Cardiac fibroblast (primary cell): ENCODE data around the gene FAM162A.

Experiments
- DNase-seq, 2 donors: peaks; one replicate each; pipeline versions ENCODE4 v3.0.0 to v3.0.0-alpha.2; 2010; ENCODE audit warnings: low read depth in 2 of 2
- H3K4me3 ChIP-seq, 2 donors: replicated peaks in 1 of 2; 1 replicate in 1 of 2; 2 replicates in 1 of 2; pipeline ENCODE4 v1.5.1; 2011; ENCODE audit warnings: low read depth in 2 of 2, low read length in 2 of 2, mild to moderate bottlenecking in 2 of 2, moderate library complexity in 1 of 2
- CTCF ChIP-seq: IDR thresholded peaks from one replicate; pipeline ENCODE4 v1.5.1; 2011; ENCODE audit warnings: low read depth, mild to moderate bottlenecking, low read length, inconsistent platforms

The FAM162A gene

GRCh38 chr3:122392868-122393844 is 9.2 kb downstream of the FAM162A start:
- TF ChIP-seq CTCF, result peak; percentile 69
- no peak overlapping the region for H3K4me3 ChIP-seq
- peak; percentile 73 to 76 for DNase-seq

- H3K4me3 ChIP-seq, result no peak overlapping the region
- TF ChIP-seq CTCF, result no peak
- DNase-seq, result no peak
Observed at GRCh38 chr3:122394173-122394572, 10.2 kb downstream of the FAM162A start.

DNA sequence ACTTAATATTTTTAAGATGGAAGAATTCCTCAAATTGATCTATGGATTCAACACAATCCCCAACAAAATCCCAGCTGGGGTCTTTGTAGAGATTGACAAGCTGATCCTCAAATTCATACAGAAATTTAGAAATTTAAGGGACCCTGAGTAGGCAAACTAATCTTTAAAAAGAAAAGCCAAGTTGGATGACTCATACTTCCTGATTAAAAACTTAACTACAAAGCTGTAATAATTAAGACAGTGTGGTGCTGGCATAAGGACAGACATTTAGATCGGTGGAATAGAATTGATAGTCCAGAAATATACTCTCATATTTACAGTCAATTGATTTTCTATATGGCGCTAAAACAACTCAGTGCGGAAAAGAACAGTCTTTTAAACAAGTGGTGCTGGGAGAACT is 11.6 kb downstream of the FAM162A start:
- DNase-seq, result no peak
- H3K4me3 ChIP-seq, result no peak overlapping the region
- TF ChIP-seq CTCF, result no peak

- DNase-seq, result no peak
- TF ChIP-seq CTCF, result no peak
- no peak overlapping the region for H3K4me3 ChIP-seq
Observed at GRCh38 chr3:122396511-122396910, 12.5 kb downstream of the FAM162A start.

DNA sequence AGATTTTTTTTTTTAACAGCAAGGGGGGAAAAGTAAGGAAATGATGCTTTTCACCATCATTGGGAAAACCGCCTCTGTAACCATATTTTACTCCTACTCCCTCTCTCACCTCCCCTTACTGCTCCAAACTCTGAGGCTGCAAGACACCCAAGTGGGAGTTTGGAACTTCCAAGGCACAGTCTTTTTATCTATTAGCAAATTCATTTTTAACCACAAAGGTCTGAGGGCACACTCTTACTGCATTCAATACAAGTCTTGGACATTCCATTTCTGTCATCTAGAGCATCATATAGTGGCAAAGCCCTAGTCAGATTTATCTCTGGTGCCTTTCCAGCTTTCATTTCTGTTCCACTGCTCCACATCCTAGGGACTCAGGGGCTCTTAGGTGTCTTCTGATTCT is 13.2 kb downstream of the FAM162A start:
- no peak for TF ChIP-seq CTCF
- DNase-seq, result peak; percentile 21 to 36
- no peak overlapping the region for H3K4me3 ChIP-seq

GRCh38 chr3:122398920-122399319 is 14.9 kb downstream of the FAM162A start:
- no peak overlapping the region for H3K4me3 ChIP-seq
- DNase-seq, result no peak
- TF ChIP-seq CTCF, result no peak

- DNase-seq, result peak in 1 of 2 donors; percentile 74
- H3K4me3 ChIP-seq, result no peak overlapping the region
- no peak for TF ChIP-seq CTCF
Observed at GRCh38 chr3:122403489-122403888, 19.5 kb downstream of the FAM162A start.
